Medulla oblongata (tissue), 1 donor: ENCODE data around the gene FOXC2.

Source experiments
- DNase-seq: peaks from one replicate; pipeline ENCODE4 v3.0.0-alpha.2; 2015; ENCODE audit errors: extremely low spot score

The FOXC2 gene

DNA sequence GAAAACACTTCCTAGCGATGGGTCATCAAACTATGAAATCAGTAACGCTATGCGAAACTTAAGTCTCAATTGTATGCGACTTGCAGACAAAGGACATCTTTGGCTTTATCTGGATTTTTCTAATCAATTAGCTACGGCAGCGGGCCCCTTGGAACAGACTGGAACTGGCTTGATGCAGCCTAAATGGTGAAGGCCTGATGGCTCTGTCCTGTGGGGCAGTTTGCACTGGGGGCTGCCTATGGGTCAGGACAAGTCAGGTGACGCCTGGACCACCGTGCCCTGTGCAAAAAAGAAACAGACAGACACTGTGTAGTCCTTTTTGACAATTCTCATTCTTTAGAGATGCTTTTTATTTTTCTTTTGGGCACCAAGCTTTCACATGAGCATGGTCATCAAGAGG, 33.6 kb upstream of the FOXC2 start:
- DNase-seq = no peak

DNA sequence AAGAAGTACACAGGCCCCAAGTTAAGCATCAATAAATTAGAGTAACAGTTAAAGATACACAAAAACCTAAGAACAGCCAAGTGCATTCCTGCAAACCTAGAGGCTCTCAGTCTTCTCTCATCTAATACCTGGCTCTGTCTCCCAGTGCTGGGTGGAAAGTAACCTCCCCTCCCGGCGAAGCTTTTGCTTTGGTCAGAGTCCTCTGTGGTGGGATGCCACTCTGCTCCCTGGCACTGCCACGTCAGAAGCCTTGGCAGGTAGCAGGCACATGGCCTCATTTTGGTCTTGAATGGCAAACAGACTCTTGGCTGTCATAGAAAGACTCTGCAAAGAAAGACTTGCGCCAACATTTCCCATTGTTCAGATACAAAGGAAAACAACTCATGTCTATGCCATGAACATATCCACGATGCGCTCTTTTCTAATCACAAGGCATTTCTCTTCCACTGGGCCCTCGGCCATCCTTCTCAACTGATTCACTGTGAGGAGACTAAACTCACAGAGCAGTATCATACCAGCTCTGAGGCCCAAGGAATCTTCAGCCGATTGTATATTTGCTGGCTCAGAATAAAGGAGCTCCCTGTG, 32.8 kb upstream of the FOXC2 start:
- DNase-seq = peak; percentile 80

- DNase-seq = peak; percentile 85
Observed at GRCh38 chr16:86534779-86535615, 31.6 kb upstream of the FOXC2 start.

DNA sequence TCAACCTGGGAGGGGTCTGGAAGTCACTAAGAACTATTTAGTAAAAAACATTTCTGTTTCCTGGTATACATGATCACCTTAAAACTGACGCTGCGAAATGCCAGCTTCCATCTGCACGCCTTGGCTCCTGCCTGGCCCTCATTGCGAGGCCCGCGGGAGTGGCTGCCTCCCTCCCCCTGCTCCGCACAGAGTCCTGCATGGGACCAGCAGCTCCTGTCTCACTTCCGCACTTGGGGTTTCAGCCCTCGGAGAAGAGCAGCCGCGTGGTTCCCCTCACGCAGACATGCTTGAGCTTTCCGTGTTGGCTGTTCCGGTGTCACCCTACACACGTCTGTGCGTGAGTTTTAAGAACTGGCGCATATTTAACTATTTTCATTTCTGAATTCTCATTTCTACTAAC, 30.0 kb upstream of the FOXC2 start:
- DNase-seq = no peak

- peak; percentile 71 for DNase-seq
Observed at GRCh38 chr16:86537486-86537885, 29.1 kb upstream of the FOXC2 start.

- no peak for DNase-seq
Observed at GRCh38 chr16:86538196-86538780, 28.3 kb upstream of the FOXC2 start.

GRCh38 chr16:86540894-86541293, 25.7 kb upstream of the FOXC2 start:
- no peak for DNase-seq

DNA sequence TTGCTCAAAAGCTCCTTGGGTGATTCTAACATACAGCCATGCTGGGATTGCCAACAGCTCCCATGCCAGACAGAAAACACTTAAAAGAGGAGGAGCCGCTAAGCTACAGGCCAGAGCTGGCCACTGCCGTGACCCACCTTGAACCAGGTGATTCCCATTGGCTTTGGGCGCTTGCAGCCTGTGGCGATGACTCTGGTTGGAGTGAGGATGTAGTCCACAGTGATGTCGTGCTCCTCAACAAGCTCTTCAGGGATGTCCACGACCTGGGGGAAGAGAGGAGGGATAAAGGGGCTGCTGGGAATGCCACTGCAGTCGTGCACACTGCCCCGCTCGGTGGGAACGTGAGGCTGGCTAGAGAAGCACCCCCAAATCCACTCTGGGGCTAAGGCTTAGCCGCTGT, 25.1 kb upstream of the FOXC2 start:
- no peak for DNase-seq

GRCh38 chr16:86542756-86543750, 23.6 kb upstream of the FOXC2 start:
- no peak for DNase-seq

- no peak for DNase-seq
Observed at GRCh38 chr16:86545481-86545880, 21.1 kb upstream of the FOXC2 start.

DNA sequence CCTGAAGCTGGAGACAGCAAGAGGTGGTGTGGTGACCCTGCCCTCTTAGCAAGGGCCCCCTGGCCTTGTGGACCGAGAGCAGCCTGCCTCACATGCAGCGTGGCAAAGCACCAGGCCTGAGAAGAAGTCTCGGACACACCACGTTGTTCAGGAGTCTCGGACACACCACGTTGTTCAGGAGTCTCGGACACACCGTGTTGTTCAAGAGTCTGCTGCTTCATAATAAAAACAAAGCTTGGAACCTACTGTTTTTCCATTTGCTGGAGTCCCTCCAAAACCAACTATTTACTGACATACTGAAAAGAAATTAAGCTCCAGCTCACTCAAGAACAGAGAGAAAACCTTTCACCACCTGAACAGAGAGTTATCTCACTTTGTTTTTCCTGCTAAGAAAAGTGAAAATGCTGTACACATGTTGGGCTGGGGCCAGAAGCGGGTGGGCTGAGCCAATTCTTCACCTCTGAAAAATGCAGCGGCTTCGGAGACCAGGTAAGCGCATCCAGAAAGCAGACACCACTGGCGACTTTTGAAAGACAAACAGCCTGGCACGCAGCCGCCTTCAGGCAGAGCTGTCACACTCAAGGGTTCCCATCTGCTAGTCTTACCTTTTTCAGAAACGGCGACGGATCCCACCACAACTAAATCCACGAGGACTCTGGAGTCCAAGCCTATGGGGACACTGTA, 20.5 kb upstream of the FOXC2 start:
- no peak for DNase-seq

DNA sequence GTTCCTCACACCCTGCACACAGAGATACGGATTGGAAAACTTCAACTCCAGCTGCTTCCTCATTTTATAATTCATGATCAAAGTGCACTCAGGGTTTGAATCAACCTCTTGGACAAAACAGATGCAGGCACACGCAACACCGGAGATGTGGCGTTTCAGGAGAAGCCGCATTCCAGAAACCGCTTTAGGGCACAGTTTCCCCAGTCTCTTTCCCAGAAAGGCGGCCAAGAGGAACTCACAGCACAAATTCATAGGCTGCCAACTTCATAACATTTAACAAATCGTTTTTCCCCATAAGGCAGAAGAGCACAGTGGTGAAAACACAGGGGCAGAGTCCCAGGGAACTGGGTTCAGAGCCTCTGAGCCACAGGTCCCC, 20.0 kb upstream of the FOXC2 start:
- DNase-seq = no peak

DNA sequence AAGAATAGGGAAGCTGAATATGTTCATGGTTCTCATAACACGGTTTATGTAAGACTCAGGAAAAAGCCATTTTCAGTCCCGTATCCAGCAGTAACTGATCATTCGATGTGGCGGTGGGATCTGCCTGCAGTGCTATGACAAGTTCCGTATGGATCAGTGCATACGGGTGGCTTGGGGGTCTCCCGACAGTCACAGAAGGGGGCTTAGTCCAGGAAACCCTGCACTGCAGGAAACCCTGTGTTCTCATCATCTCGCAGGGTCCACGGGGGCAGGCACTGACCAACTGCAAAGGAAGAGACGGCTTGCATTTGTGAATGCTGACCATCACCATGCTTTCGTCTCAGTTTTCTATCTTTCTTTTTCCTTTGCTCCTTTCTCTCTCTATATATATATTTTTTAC, 19.3 kb upstream of the FOXC2 start:
- no peak for DNase-seq

- DNase-seq = no peak
Observed at GRCh38 chr16:86549076-86549892, 17.3 kb upstream of the FOXC2 start.

- no peak for DNase-seq
Observed at GRCh38 chr16:86549893-86550190, 16.8 kb upstream of the FOXC2 start.

- no peak for DNase-seq
Observed at GRCh38 chr16:86550281-86550680, 16.3 kb upstream of the FOXC2 start.

DNA sequence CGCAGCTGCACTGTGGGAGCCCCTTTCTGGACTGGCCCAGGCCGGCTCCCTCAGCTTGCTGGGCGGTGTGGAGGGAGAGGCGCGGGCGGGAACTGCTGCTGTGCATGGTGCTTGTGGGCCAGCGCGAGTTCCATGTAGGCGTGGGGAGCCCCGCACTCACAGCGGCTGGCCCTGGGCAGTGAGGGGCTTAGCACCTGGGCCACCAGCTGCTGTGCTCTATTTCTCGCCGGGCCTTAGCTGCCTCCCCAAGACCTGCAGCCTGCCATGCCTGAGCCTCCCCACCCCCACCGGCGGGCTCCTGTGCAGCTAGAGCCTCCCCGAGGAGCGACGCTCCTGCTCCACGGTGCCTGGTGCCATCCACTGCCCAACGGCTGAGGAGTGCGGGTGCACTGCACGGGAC, 13.3 kb upstream of the FOXC2 start:
- no peak for DNase-seq

GRCh38 chr16:86554599-86554916, 12.1 kb upstream of the FOXC2 start:
- no peak for DNase-seq

DNA sequence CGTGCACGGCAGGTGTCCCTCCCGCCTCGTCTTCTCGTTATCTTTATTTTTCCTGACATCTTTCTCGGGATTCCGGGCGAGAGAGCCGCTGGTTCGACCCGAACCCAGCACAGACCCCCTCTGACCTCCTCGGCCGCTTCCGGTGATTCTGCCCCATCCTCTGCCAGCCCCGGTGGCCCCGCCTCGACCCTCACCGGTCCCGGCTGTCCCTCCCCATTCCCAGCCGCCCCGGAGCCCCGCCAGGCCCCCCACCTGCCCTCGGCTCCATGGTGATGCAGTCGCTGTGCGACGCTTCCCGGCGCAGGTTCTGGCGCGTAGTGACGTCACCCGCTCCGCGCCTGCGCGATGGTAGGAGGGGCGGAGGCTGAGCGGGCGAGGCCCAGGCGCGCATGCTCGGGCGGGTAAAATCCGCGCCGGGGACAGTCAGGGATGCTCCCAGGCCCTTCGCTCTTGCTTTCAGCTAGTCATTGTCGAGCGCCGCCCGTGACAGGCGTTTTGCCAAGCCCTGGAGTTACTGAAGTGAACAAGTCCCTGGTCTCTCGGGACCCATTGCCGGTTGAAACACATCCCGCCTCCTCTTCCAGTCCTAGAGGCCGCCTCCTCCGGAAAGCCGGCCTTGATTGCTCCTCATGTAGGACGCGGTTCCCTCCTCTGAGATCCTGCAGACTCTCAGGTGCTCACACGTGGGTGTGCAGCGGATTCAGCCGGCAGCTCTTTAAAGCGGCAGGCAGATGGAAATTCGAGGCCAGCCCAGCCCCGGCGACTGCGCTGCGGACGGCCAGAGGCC, 11.5 kb upstream of the FOXC2 start, which contains the start of gene MTHFSD:
MTHFSD (minus strand) TSS at position 319 of the 787 bp plus-strand sequence; CDS start at position 268, 51 bp downstream.
- peak; percentile 92 for DNase-seq

- no peak for DNase-seq
Observed at GRCh38 chr16:86555704-86556075, 10.9 kb upstream of the FOXC2 start.
